ENCODE data around the gene FBXO28.

The FBXO28 gene

DNA sequence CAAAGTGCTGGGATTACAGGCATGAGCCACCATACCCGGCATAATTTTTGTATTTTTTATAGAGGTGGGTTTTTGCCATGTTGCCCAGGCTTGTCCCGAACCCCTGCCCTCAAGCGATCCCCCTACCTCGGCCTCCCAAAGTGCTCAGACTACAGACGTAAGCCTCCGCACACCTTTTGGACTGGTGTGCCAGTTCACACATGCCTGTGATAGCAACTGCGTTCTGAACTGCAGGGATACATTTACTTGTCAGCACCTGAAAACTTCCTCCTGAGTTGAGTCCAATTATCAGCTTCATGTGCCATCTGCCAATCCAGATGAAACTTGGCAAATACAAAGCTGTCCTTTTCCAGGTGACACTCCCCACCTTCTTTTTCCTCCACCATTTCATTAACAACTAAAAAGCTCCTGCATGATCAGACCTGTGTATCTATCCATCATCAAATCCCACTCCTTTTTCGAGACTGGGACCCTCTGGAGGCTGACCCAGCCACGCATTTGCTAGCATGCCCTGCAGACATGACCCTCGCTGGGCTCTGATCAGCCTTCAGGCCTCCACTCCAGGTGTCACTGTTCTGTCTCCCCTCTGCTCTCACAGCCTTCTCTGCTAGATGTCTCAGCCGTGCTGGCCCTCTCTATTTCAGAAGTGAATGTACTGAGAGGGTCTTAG is 67.0 kb downstream of the FBXO28 start:
- TF ChIP-seq GATA2 (IDR thresholded peaks at IDR 0.05; ENCODE audit: low read depth, low read length) = no peak
- no peak for TF ChIP-seq GATA3 (IDR thresholded peaks at IDR 0.05; ENCODE audit: low read depth, low read length)

DNA sequence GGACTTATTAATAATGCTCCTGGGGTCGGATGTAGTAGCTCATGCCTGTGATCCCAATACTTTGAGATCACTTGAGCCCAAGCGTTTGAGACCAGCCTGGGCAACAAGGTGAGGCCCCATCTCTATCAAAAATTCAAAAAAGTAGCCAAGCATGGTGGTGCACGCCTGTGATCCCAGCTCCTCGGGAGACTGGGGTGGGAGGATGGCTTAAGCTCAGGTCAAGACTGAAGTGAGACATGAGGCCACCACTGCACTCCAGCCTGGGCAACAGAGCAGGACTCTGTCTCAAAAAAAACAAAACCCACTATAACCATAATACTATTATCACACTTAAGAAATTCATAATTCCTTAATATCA is 67.5 kb downstream of the FBXO28 start:
- TF ChIP-seq GATA3 (IDR thresholded peaks at IDR 0.05; ENCODE audit: low read depth, low read length) (no peak), GATA2 (IDR thresholded peaks at IDR 0.05; ENCODE audit: low read depth, low read length) (no peak)

DNA sequence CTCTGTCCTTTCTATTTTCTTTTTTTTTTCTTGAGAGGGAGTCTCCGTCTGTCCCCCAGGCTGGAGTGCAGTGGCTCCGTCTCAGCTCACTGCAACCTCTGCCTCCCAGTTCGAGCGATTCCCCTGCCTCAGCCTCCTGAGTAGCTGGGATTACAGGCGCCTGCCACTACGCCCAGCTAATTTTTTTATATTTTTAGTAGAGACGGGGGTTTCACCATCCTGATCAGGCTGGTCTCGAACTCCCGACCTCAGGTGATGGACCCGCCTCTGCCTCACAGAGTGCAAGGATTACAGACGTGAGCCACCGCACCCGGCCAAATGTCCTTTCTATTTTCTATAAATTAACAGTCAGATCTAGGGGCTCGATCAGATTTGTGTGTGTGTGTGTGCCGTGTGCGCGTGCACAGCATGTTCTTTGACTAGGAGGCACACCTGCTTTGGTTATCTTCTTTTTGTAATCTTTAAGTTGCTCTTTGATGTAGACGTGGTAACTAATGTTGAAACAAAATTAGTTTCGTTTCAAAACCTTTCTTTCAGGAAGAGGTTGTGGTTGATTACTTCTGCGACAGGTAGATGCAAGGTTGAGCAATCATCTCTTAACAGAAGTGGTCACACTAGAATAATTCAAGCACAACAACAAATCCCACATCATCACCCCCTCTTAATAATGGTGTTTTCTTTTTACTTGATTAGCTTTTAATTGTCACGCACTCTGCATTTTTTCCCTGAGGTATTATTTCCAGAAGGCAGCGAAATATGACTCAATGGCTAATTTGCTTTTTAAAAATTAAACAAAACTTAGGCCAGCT is 68.3 kb downstream of the FBXO28 start:
- TF ChIP-seq GATA3 (IDR thresholded peaks at IDR 0.05; ENCODE audit: low read depth, low read length) (no peak), GATA2 (IDR thresholded peaks at IDR 0.05; ENCODE audit: low read depth, low read length) (no peak)

DNA sequence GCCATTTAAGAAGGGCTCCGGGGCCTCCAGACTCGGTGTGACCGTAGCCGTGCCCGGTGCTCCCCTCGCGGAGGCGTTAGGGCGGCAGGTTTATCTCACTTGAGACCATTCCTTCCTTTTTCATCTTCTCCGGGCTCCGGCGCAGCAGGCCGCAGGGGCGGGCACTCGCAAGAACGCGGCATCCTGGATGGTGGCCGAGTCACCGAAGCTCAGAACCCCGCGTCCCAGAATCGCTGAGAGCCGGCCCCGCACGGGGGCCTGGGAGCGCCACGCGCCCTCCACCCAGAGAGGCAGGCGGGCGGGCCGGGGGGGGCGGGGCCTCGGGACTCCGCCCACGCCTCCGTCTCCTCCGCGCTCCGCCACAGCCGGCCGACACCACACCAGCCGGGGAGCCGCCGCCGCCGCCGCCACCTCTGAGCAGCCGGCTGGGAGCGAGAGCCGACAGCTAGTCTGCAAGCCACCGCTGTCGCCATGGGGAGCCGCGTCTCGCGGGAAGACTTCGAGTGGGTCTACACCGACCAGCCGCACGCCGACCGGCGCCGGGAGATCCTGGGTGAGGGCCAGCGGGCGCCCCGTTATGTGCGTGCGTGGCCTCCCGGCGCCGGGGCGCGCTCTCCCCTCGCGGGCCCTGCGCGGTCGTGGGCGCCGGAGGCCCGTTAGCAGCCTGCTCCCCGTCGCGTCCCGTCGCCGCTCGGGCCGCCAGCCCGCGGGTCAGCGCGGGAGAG is 69.1 kb downstream of the FBXO28 start, which contains the start of gene DEGS1:
DEGS1 (plus strand) TSS at position 375 of the 725 bp plus-strand sequence; CDS start at position 472, 97 bp downstream.
- TF ChIP-seq GATA3 (IDR thresholded peaks at IDR 0.05; ENCODE audit: low read depth, low read length) (no peak), GATA2 (IDR thresholded peaks at IDR 0.05; ENCODE audit: low read depth, low read length) (0 out of 2 replicates have a peak, but pooled peaks have one; percentile 21)

DNA sequence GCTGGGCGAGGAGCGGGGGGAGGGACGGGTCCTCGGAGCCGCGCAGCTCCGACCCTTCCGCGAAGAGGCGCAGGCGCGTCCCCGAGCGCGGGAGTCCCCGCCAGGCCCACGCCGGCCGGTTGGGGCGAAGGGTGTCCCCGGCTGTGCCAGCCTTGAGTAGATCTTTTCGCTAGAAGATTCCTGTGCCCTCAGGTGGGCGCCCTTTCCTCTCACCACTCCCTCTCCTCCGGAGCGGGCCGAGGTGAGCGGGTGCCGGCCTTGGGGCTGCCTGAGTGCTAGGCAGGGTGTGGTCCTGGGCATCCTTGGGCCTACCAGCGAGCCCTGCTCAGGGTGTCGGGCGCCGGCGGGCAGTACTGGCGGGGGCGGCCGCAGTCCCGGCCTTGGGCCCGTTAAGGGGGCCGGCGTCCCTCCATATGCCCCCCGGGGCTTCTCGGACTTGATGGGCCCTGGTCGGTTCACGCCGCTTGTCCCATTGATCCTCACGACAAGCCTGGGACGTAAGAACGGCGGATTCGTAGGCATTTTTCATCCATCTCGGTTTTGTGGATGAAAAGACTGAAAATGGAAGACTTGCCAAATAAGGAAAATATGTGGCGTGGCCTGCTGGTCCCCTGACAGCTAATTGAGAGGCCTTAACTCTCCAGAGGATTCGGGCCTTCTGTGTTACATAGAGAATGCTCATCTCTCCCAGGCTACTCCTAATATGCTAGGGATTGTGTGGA is 69.8 kb downstream of the FBXO28 start:
- TF ChIP-seq GATA2 (IDR thresholded peaks at IDR 0.05; ENCODE audit: low read depth, low read length) = no peak
- no peak for TF ChIP-seq GATA3 (IDR thresholded peaks at IDR 0.05; ENCODE audit: low read depth, low read length)

DNA sequence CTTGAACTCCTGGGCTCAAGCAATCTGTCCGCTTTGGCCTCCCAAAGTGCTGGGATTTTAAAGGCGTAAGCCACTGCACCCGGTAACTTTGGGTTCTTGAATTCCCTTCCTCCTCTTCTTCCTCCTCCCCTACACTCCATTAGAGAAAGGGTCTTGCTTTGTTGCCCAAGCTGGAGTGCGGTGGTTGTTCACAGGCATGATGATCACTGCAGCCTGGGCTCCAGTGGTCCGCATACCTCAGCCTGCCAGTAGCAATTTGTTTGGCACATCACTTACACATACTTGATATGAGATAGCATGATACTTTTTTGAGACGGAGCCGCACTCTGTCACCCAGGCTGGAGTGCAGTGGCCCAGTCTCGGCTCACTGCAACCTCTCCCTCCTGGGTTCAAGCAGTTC is 71.3 kb downstream of the FBXO28 start:
- TF ChIP-seq GATA3 (IDR thresholded peaks at IDR 0.05; ENCODE audit: low read depth, low read length) (no peak), GATA2 (IDR thresholded peaks at IDR 0.05; ENCODE audit: low read depth, low read length) (no peak)

DNA sequence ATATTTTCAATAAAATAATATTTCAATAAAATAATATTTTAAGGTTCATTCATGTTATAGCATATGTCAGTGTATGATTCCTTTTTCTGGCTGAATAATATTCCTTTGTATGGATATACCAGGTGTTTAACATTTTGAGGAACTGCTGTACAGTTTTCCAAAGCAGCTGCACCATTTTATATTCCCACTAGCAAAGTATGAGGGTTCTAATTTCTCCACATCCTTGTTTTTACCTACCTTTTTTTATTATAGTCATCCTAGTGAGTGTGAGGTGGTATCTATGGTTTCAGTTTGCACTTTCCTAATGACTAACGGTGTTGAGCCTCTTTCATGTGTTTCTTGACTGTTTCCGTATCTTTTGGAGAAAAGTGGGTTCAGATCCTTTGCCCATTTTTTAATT is 74.4 kb downstream of the FBXO28 start:
- TF ChIP-seq GATA3 (IDR thresholded peaks at IDR 0.05; ENCODE audit: low read depth, low read length) = no peak
- no peak for TF ChIP-seq GATA2 (IDR thresholded peaks at IDR 0.05; ENCODE audit: low read depth, low read length)

DNA sequence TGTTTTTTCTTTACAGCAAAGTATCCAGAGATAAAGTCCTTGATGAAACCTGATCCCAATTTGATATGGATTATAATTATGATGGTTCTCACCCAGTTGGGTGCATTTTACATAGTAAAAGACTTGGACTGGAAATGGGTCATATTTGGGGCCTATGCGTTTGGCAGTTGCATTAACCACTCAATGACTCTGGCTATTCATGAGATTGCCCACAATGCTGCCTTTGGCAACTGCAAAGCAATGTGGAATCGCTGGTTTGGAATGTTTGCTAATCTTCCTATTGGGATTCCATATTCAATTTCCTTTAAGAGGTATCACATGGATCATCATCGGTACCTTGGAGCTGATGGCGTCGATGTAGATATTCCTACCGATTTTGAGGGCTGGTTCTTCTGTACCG is 75.7 kb downstream of the FBXO28 start:
- no peak for TF ChIP-seq GATA3 (IDR thresholded peaks at IDR 0.05; ENCODE audit: low read depth, low read length)
- no peak for TF ChIP-seq GATA2 (IDR thresholded peaks at IDR 0.05; ENCODE audit: low read depth, low read length)

DNA sequence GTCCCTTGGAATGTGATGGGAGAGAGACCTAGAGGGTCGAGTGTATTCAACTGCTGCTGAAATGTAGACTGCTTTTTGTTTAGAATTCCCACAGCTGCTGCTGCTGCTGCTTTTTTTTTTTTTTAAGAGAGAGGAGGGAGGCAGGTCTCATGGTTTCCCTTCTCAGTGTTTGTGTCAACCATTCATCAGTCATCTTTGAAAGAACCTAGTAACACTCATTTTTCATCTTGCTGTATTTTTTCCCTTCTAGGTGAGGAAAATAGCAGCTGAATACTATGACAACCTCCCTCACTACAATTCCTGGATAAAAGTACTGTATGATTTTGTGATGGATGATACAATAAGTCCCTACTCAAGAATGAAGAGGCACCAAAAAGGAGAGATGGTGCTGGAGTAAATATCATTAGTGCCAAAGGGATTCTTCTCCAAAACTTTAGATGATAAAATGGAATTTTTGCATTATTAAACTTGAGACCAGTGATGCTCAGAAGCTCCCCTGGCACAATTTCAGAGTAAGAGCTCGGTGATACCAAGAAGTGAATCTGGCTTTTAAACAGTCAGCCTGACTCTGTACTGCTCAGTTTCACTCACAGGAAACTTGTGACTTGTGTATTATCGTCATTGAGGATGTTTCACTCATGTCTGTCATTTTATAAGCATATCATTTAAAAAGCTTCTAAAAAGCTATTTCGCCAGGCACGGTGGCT is 78.3 kb downstream of the FBXO28 start:
- no peak for TF ChIP-seq GATA2 (IDR thresholded peaks at IDR 0.05; ENCODE audit: low read depth, low read length)

DNA sequence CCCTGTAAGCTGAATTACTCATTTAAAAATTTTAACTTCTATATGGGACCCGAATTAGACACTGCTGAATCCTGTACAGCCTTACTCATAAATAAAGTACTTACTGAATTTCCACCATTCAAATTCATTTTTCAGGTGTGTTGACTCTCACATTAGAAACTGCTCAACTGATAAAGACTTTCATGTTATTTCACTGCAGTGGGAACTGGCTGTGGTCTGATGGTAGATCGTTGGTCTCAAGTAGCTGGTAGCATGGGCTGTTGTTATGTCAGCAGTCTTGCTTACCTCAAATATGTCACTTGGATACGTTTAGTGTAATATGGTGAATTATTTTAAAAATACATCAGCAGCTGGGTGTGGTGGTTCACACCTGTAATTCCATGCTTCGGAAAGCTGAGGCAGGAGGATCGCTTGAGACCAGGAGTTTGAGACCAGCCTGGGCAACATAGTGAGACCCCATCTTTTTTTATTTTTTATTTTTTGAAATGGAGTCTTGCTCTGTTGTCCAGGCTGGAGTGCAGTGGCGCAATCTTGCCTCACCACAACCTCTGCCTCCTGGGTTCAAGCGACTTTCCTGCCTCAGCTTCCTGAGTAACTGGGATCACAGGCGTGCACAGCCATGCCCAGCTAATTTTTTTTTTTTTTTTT is 79.5 kb downstream of the FBXO28 start:
- TF ChIP-seq GATA2 (IDR thresholded peaks at IDR 0.05; ENCODE audit: low read depth, low read length) (no peak), GATA3 (IDR thresholded peaks at IDR 0.05; ENCODE audit: low read depth, low read length) (no peak)

DNA sequence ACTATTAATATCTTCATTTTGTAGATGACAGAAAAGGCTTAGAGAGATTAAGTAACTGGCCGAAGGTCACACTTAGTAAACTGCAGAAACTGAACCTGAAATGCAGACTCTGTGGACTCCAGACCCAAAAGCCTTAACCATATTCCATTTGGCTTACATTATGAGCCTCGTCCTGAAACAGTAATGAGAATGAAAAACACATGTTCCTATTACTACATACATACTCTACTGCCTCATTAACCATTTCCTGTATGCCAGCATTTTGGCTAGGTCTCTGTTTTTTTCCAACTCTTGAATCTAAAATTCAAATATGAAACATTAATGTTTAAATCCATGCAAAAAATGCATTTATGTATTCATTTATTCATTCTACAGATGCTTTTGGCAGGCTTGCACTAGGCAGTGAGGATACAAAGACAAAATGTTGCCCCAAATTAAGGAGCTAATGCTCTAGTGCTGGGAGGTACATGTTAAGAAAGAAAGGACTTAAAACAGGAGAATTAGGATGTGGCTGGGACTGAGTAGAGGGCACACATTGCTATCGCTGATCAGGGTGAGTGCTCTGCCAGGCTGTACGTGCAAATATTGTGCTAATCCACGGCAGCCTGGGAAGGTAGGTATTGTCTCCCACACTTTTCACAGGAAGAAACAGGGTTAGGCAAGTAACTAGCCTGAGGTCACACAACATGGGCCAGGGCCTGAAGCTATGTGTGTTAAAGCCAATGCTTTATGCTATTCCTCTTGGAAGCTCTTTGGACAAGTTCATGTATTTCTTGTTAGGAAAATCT is 83.1 kb downstream of the FBXO28 start:
- no peak for TF ChIP-seq GATA3 (IDR thresholded peaks at IDR 0.05; ENCODE audit: low read depth, low read length)

DNA sequence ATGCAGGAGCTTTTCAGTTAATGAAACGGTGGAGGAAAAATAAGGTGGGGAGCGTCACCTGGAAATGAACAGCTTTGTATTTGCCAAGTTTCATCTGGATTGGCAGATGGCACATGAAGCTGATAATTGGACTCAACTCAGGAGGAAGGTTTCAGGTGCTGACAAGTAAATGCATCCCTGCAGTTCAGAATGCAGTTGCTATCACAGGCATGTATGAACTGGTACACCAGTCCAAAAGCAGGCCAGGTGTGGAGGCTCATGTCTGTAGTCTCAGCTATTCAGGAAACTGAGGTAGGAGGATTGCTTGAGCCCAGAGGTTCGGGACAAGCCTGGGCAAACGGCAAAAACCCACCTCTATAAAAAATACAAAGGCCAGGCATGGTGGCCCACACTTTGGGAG is 84.7 kb downstream of the FBXO28 start:
- TF ChIP-seq GATA2 (IDR thresholded peaks at IDR 0.05; ENCODE audit: low read depth, low read length) (no peak), GATA3 (IDR thresholded peaks at IDR 0.05; ENCODE audit: low read depth, low read length) (no peak)

Measured in SH-SY5Y (cell line).